GM12872 (cell line): ENCODE measurements around the gene RNLS.

Source experiments
- CTCF ChIP-seq: IDR thresholded peaks from 3 replicates; pipeline ENCODE4 v1.5.1; 2011; ENCODE audit warnings: low read depth, mild to moderate bottlenecking, low read length, moderate library complexity; ENCODE audit not compliant: insufficient read depth

Gene RNLS

GRCh38 chr10:88315755-88316154, 267.4 kb downstream of the RNLS start:
- no peak for TF ChIP-seq CTCF

DNA sequence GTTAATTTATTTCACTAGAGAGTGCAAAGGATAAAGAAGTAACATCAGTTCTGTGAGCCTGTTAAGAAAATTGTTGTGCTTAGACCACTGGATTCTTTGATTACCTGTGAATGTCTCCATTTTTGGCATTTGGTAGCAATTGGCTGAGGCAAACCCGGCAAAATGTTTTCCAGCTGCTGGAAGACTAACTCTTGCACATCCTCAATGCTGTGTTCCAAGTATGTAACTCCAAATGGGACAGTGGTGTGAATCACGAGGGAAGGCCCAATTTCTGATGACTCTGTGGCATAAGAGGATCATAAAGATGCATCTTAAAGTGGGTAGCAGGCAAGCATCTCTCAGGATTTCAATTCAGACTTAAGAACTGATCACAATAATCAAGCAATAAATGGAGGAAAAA, 268.8 kb downstream of the RNLS start:
- no peak for TF ChIP-seq CTCF

- no peak for TF ChIP-seq CTCF
Measured at GRCh38 chr10:88313878-88314277, 269.2 kb downstream of the RNLS start.

DNA sequence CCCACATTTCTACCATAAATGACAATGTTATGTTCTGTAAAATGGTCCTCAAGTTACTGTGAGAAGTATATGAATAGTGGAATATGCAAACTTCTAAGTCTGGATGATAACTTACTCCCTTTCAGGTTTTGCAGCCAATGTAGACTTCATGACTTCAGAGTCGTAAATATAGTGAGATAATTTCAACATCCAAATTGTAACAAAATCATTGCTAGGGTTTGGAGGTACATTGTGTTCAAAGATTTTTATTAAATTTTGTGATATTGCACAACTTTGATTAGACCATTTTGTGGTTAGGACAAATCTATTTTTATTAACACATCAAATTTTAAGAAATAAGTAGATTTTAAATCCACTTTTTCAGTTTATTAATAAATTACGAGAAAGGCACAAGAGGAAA, 270.3 kb downstream of the RNLS start:
- TF ChIP-seq CTCF = no peak

DNA sequence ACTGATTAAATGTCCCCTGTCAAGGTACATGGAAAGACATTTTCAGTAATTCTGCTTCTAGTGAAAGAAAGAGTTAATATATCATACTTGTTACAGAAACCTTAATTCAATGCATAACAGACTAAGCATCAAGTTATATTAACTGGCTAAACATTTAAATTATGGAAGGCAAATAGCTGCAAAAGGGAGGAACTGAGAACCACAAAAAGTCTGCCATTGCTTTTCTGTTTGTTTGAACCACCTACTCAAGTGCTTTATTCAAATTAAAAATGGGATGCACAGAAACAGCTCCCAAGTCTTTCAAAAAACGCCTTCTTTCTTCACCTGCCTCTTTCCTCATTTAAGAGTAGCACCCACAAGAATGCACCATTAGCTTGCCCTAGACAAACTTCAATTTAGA, 271.9 kb downstream of the RNLS start:
- no peak for TF ChIP-seq CTCF

GRCh38 chr10:88309365-88309764, 273.8 kb downstream of the RNLS start:
- TF ChIP-seq CTCF = no peak

DNA sequence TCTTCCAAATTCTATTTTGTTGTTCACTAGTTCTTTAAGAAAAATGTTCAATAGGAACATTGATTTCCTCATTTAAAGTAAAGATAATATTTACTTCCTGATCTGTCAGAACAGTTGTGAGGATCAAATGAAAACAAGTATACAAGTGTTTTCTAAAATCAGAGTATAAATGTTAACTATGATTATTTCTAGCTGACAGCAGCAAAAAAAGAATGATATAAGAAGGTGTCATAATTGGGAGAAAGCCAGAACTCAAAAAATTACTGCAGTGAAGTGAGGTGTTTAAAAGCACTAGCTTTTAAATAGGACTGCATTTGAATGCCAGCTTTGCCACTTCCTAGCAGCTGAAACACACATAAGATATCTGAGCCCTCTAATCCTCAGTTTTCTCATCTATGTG, 283.3 kb downstream of the RNLS start:
- TF ChIP-seq CTCF = no peak

GRCh38 chr10:88297103-88297502, 286.0 kb downstream of the RNLS start:
- no peak for TF ChIP-seq CTCF
